SK-N-SH (cell line): ENCODE data around the gene FYCO1. TPM values are rescaled to one million over a fixed set of nuclear protein-coding genes. Genes with fewer than 3 reads are reported as not detected.

Experiments
- CTCF ChIA-PET: fragments of 300-600, 350-600 bp; formaldehyde crosslinking; extraction: SDS; loops from one replicate; lab custom pipeline; 2021; lab: Yijun Ruan, JAX
- POLR2A ChIA-PET: fragments of 350-600 bp; sonication (Branson Sonifier 250); formaldehyde crosslinking; extraction: SDS; loops from one replicate; lab custom pipeline; 2020; ENCODE audit warnings: antibody characterized with exemption, inconsistent platforms; lab: Yijun Ruan, JAX
- DNase-seq: peaks from one replicate; pipeline ENCODE4 v3.0.0; 2012
- H2AFZ ChIP-seq: fragments of 200-600 bp; sonication (generic); 2 replicates; pipeline ENCODE4 v1.8.1; 2016; ENCODE audit warnings: antibody characterized with exemption, mild to moderate bottlenecking, low read depth
- H3F3A ChIP-seq: fragments of 200-600 bp; sonication (generic); replicated peaks from 2 replicates; pipeline ENCODE3; 2016; ENCODE audit warnings: antibody characterized with exemption, mild to moderate bottlenecking; ENCODE audit not compliant: insufficient read depth
- H3K27ac ChIP-seq, 2 experiments: fragments of 200-500 bp in 1 of 2; fragments of 200-600 bp in 1 of 2; sonication (Bioruptor generic) in 1 of 2; sonication (generic), shearing (Covaris generic) in 1 of 2; 2 replicates each; pipeline versions ENCODE4 v1.5.1 to v1.6.1; 2014 to 2016; ENCODE audit warnings: low read depth in 2 of 2, inconsistent platforms in 1 of 2, low read length in 1 of 2, mild to moderate bottlenecking in 1 of 2, mixed read lengths in 1 of 2
- H3K27me3 ChIP-seq: fragments of 200-600 bp; sonication (generic), shearing (Covaris generic); 2 replicates; pipeline ENCODE4 v1.6.1; 2016; ENCODE audit warnings: mixed run types; ENCODE audit not compliant: insufficient read depth
- H3K36me3 ChIP-seq, 2 experiments: fragments of 200-500 bp in 1 of 2; fragments of 200-600 bp in 1 of 2; sonication (Bioruptor generic) in 1 of 2; sonication (generic) in 1 of 2; replicated peaks in 1 of 2; 2 replicates each; pipeline versions ENCODE3 to v1.5.1; 2014 to 2016; ENCODE audit warnings: low read length in 1 of 2, mild to moderate bottlenecking in 1 of 2; ENCODE audit not compliant: insufficient read depth in 2 of 2, control insufficient read depth in 1 of 2
- H3K4me1 ChIP-seq, 2 experiments: fragments of 200-500 bp in 1 of 2; fragments of 200-600 bp in 1 of 2; sonication (Bioruptor generic) in 1 of 2; sonication (generic), shearing (Covaris generic) in 1 of 2; 2 replicates each; pipeline versions ENCODE4 v1.5.1 to v1.6.1; 2014 to 2016; ENCODE audit warnings: low read depth in 1 of 2, low read length in 1 of 2, mixed run types in 1 of 2; ENCODE audit not compliant: insufficient read depth in 2 of 2, control insufficient read depth in 1 of 2
- H3K4me2 ChIP-seq: fragments of 200-600 bp; sonication (generic), shearing (Covaris generic); 2 replicates; pipeline ENCODE4 v1.6.1; 2017; ENCODE audit warnings: mixed run types
- H3K4me3 ChIP-seq, 2 experiments: fragments of 200-500 bp in 1 of 2; fragments of 200-600 bp in 1 of 2; sonication (Bioruptor generic) in 1 of 2; sonication (generic), shearing (Covaris generic) in 1 of 2; 2 replicates each; pipeline versions ENCODE4 v1.5.1 to v1.8.1; 2014 to 2016; ENCODE audit warnings: low read depth in 2 of 2, inconsistent platforms in 1 of 2, low read length in 1 of 2, mild to moderate bottlenecking in 1 of 2, mixed read lengths in 1 of 2, moderate library complexity in 1 of 2
- H3K79me2 ChIP-seq: fragments of 200-600 bp; sonication (generic); 2 replicates; pipeline ENCODE4 v1.8.1; 2017; ENCODE audit warnings: mild to moderate bottlenecking; ENCODE audit not compliant: insufficient read depth
- H3K9ac ChIP-seq: fragments of 200-600 bp; sonication (generic); 2 replicates; pipeline ENCODE4 v1.6.1; 2017; ENCODE audit warnings: mixed run types
- H3K9me2 ChIP-seq: fragments of 200-600 bp; sonication (generic); 2 replicates; pipeline ENCODE4 v1.6.1; 2017; ENCODE audit warnings: mixed run types
- H3K9me3 ChIP-seq: fragments of 200-600 bp; sonication (generic); 2 replicates; pipeline ENCODE4 v1.6.1; 2017; ENCODE audit warnings: mixed run types, mild to moderate bottlenecking, moderate library complexity
- H4K20me1 ChIP-seq: fragments of 200-600 bp; sonication (generic); 2 replicates; pipeline ENCODE4 v1.6.1; 2017; ENCODE audit warnings: mild to moderate bottlenecking, mixed run types; ENCODE audit not compliant: insufficient read depth
- CHD2 ChIP-seq: fragments of 150-350 bp; IDR thresholded peaks from 2 replicates; pipeline ENCODE4 v1.6.1; 2018; ENCODE audit warnings: low read length; ENCODE audit not compliant: partially characterized antibody
- EP300 ChIP-seq, 2 experiments: IDR thresholded peaks; 2 replicates each; pipeline versions ENCODE4 v1.4.0 to v1.6.1; 2012; ENCODE audit warnings: borderline replicate concordance in 1 of 2, low read depth in 1 of 2, low read length in 1 of 2
- EZH2phosphoT487 ChIP-seq: fragments of 200-600 bp; sonication (generic); IDR thresholded peaks from 2 replicates; pipeline ENCODE4 v1.6.1; 2017; ENCODE audit warnings: low read depth, mixed run types, mild to moderate bottlenecking, antibody characterized with exemption, moderate library complexity, borderline replicate concordance
- FOXJ3 ChIP-seq: sonication (generic); formaldehyde crosslinking; IDR thresholded peaks from 2 replicates; pipeline ENCODE4 v1.5.1; 2020; ENCODE audit warnings: mild to moderate bottlenecking, missing genetic modification reagents
- FOXM1 ChIP-seq: IDR thresholded peaks from 2 replicates; pipeline ENCODE4 v1.4.0; 2012; ENCODE audit warnings: low read depth, mild to moderate bottlenecking
- GATA2 ChIP-seq: sonication (generic); formaldehyde crosslinking; IDR thresholded peaks from 2 replicates; pipeline ENCODE4 v1.5.0; 2020; ENCODE audit warnings: mild to moderate bottlenecking, missing genetic modification reagents
- JUND ChIP-seq: IDR thresholded peaks from 2 replicates; pipeline ENCODE4 v1.4.0; 2012
- MAX ChIP-seq: IDR thresholded peaks from 2 replicates; pipeline ENCODE4 v1.4.0; 2012; ENCODE audit warnings: low read depth
- MEF2A ChIP-seq: IDR thresholded peaks from 2 replicates; pipeline ENCODE4 v1.4.0; 2012; ENCODE audit warnings: low read depth, borderline replicate concordance
- MXI1 ChIP-seq: IDR thresholded peaks from 2 replicates; pipeline ENCODE4 v1.6.1; 2012; ENCODE audit warnings: mild to moderate bottlenecking, low read depth, low read length, improper control_type of control experiment
- NRF1 ChIP-seq: IDR thresholded peaks from 2 replicates; pipeline ENCODE4 v1.6.1; 2012; ENCODE audit warnings: low read depth, mild to moderate bottlenecking, low read length
- RFX5 ChIP-seq: IDR thresholded peaks from 2 replicates; pipeline ENCODE4 v1.6.1; 2012; ENCODE audit warnings: mild to moderate bottlenecking, improper control_type of control experiment, low read length
- RXRA ChIP-seq: IDR thresholded peaks from 2 replicates; pipeline ENCODE4 v1.4.0; 2012; ENCODE audit warnings: low read depth, mild to moderate bottlenecking, borderline replicate concordance
- SMC3 ChIP-seq: IDR thresholded peaks from 2 replicates; pipeline ENCODE4 v1.6.1; 2012; ENCODE audit warnings: low read depth, low read length, improper control_type of control experiment
- TAF1 ChIP-seq: IDR thresholded peaks from 2 replicates; pipeline ENCODE4 v1.6.1; 2012; ENCODE audit warnings: low read depth, mild to moderate bottlenecking, low read length, moderate library complexity, borderline replicate concordance
- TEAD4 ChIP-seq: IDR thresholded peaks from 2 replicates; pipeline ENCODE4 v1.4.0; 2012; ENCODE audit warnings: mild to moderate bottlenecking, borderline replicate concordance; ENCODE audit not compliant: insufficient read depth
- YY1 ChIP-seq: IDR thresholded peaks from 2 replicates; pipeline ENCODE4 v1.4.0; 2012; ENCODE audit warnings: low read depth, mild to moderate bottlenecking
- WGBS: methylation state at CpG from one replicate; pipeline ENCODE4 v1.1.6; 2017; ENCODE audit warnings: low lambda C conversion rate; 5-methylcytosine and 5-hydroxymethylcytosine counted together
- polyA plus RNA-seq, 3 experiments: library from polyadenylated mRNA; depleted of rRNA; stranded (reverse); fragments of >200 nt; gene quantifications; 2 replicates each; pipeline ENCODE4 v1.2.3, GENCODE V29; 2012
- TF ChIP-seq, protein P1 (sequence below): IDR thresholded peaks from 2 replicates; pipeline ENCODE4 v1.4.0; 2012; ENCODE audit warnings: low read depth, borderline replicate concordance
- TF ChIP-seq, protein P2 (sequence below): fragments of 200-600 bp; sonication (generic); IDR thresholded peaks from 2 replicates; pipeline ENCODE4 v1.6.1; 2017; ENCODE audit warnings: antibody characterized with exemption, mild to moderate bottlenecking, moderate library complexity
- TF ChIP-seq, protein P3 (sequence below): IDR thresholded peaks from 2 replicates; pipeline ENCODE4; 2012

Gene FYCO1
- polyA plus RNA-seq, 1 of the 3 experiments (the other 2 are of a cell fraction), result 5.5 TPM

- no peaks in the 10 kb centered on the region for H3K9me3 ChIP-seq
- WGBS, result 70% methylated on average over 2 of the region's 2 CpGs
- H3K79me2 ChIP-seq, result no peaks in the 10 kb centered on the region
- peaks cover 13 to 42% of the 10 kb centered on the region in 2 experiments for H3K36me3 ChIP-seq
- peak overlapping the region in 1 of 2 experiments; percentile 33; a peak in 1 of 4 replicates for H3K27ac ChIP-seq
- DNase-seq, result no peak
- no peaks in the 10 kb centered on the region for H3K4me1 ChIP-seq
- TF ChIP-seq SMC3, result no peak
- TF ChIP-seq, protein P1, sequence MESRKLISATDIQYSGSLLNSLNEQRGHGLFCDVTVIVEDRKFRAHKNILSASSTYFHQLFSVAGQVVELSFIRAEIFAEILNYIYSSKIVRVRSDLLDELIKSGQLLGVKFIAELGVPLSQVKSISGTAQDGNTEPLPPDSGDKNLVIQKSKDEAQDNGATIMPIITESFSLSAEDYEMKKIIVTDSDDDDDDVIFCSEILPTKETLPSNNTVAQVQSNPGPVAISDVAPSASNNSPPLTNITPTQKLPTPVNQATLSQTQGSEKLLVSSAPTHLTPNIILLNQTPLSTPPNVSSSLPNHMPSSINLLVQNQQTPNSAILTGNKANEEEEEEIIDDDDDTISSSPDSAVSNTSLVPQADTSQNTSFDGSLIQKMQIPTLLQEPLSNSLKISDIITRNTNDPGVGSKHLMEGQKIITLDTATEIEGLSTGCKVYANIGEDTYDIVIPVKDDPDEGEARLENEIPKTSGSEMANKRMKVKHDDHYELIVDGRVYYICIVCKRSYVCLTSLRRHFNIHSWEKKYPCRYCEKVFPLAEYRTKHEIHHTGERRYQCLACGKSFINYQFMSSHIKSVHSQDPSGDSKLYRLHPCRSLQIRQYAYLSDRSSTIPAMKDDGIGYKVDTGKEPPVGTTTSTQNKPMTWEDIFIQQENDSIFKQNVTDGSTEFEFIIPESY, result no peak
- TF ChIP-seq NRF1, result no peak
- TF ChIP-seq, protein P2, sequence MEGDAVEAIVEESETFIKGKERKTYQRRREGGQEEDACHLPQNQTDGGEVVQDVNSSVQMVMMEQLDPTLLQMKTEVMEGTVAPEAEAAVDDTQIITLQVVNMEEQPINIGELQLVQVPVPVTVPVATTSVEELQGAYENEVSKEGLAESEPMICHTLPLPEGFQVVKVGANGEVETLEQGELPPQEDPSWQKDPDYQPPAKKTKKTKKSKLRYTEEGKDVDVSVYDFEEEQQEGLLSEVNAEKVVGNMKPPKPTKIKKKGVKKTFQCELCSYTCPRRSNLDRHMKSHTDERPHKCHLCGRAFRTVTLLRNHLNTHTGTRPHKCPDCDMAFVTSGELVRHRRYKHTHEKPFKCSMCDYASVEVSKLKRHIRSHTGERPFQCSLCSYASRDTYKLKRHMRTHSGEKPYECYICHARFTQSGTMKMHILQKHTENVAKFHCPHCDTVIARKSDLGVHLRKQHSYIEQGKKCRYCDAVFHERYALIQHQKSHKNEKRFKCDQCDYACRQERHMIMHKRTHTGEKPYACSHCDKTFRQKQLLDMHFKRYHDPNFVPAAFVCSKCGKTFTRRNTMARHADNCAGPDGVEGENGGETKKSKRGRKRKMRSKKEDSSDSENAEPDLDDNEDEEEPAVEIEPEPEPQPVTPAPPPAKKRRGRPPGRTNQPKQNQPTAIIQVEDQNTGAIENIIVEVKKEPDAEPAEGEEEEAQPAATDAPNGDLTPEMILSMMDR, result no peak
- TF ChIP-seq MEF2A, result no peak
- TF ChIP-seq EP300 (IDR thresholded peaks at IDR 0.05; ENCODE audit: borderline replicate concordance in 1 of 2, low read depth in 1 of 2, low read length in 1 of 2), result no peak
- TF ChIP-seq MXI1, result no peak
- TF ChIP-seq YY1, result no peak
- no peak for TF ChIP-seq RXRA
- TF ChIP-seq TEAD4, result no peak
- TF ChIP-seq EZH2phosphoT487, result no peak
- TF ChIP-seq RFX5, result no peak
- TF ChIP-seq TAF1, result no peak
- TF ChIP-seq FOXM1, result no peak
- TF ChIP-seq GATA2 (CRISPR knock-in tag), result no peak
- TF ChIP-seq, protein P3, sequence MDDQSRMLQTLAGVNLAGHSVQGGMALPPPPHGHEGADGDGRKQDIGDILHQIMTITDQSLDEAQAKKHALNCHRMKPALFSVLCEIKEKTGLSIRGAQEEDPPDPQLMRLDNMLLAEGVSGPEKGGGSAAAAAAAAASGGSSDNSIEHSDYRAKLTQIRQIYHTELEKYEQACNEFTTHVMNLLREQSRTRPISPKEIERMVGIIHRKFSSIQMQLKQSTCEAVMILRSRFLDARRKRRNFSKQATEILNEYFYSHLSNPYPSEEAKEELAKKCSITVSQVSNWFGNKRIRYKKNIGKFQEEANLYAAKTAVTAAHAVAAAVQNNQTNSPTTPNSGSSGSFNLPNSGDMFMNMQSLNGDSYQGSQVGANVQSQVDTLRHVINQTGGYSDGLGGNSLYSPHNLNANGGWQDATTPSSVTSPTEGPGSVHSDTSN, result no peak
- no peak for TF ChIP-seq JUND
- TF ChIP-seq MAX, result no peak
- no peak for TF ChIP-seq FOXJ3 (CRISPR knock-in tag)
- TF ChIP-seq CHD2, result no peak
- no peaks in the 10 kb centered on the region for H3K9me2 ChIP-seq
- H3K4me2 ChIP-seq, result no peak overlapping the region
- POLR2A ChIA-PET, result no interaction called here
- no peak overlapping the region for H2AFZ ChIP-seq
- H3K27me3 ChIP-seq, result no peaks in the 10 kb centered on the region
- CTCF ChIA-PET, result interaction anchor here (1.2 to 9.5 kb wide), 7 partner anchors 10 to 166 kb away, joined by 5 to 142 read pairs (median 17); partner anchors contain the start of gene LZTFL1
- H3F3A ChIP-seq, result no peaks in the 10 kb centered on the region
- no peak overlapping the region for H3K9ac ChIP-seq
- H4K20me1 ChIP-seq, result no peaks in the 10 kb centered on the region
- no peak overlapping the region for H3K4me3 ChIP-seq
These were observed 67.7 kb downstream of the FYCO1 start for GRCh38 chr3:45927881-45928280.
